PC-3 (cell line): ENCODE results near the gene OSBPL2. TPM values are rescaled to one million over a fixed set of nuclear protein-coding genes. Genes with fewer than 3 reads are reported as not detected.
A peak's percentile ranks its signal among the peaks of the same experiment; 100 is the strongest.

Experiments used
- ATAC-seq: fragments of 200-7000 bp; cut with Tn5 transposase; 2 replicates; pipeline ENCODE4 v1.9.1; 2020; ENCODE audit warnings: mild to moderate bottlenecking, moderate library complexity
- BruUV-seq: library from RNA; stranded (reverse); fragments of 400-500 nt; replicated peaks from 2 replicates; lab custom pipeline; 2021; lab: Mats Ljungman, UMichigan
- CTCF ChIA-PET: fragments of 300-600 bp; sonication (Branson Sonifier 250); formaldehyde crosslinking; loops from one replicate; lab custom pipeline; 2022; ENCODE audit warnings: antibody characterized with exemption; lab: Charles Lee
- POLR2A ChIA-PET: fragments of 300-600 bp; sonication (Branson Sonifier 250); formaldehyde crosslinking; loops from one replicate; lab custom pipeline; 2022; ENCODE audit warnings: antibody characterized with exemption; ENCODE audit not compliant: unreplicated experiment; lab: Charles Lee
- DNase-seq: peaks from one replicate; pipeline ENCODE4 v3.0.0-alpha.2; 2015
- H2AFZ ChIP-seq: fragments of 300-600 bp; sonication (generic); 2 replicates; pipeline ENCODE4 v1.6.0; 2016; ENCODE audit warnings: antibody characterized with exemption, low read length
- H3F3A ChIP-seq: fragments of 300-600 bp; sonication (generic); one replicate; pipeline ENCODE4 v1.6.0; 2017; ENCODE audit warnings: antibody characterized with exemption, low read length, control low read depth, mild to moderate bottlenecking; ENCODE audit not compliant: unreplicated experiment
- H3K27ac ChIP-seq: fragments of 300-600 bp; sonication (generic); 2 replicates; pipeline ENCODE4 v1.5.1; 2016; ENCODE audit warnings: mild to moderate bottlenecking, low read length
- H3K27me3 ChIP-seq: fragments of 300-600 bp; sonication (generic); 2 replicates; pipeline ENCODE4 v1.6.1; 2016; ENCODE audit warnings: low read length, mixed read lengths
- H3K36me3 ChIP-seq: fragments of 300-600 bp; sonication (generic); 2 replicates; pipeline ENCODE4 v1.6.1; 2016; ENCODE audit warnings: low read depth, mixed run types, low read length, mixed read lengths
- H3K4me1 ChIP-seq: fragments of 300-600 bp; sonication (generic); 2 replicates; pipeline ENCODE4 v1.5.1; 2016; ENCODE audit warnings: low read length; ENCODE audit not compliant: insufficient read depth
- H3K4me2 ChIP-seq: fragments of 300-600 bp; sonication (generic); 2 replicates; pipeline ENCODE4 v1.6.0; 2016; ENCODE audit warnings: low read length
- H3K4me3 ChIP-seq: fragments of 300-600 bp; sonication (generic); 2 replicates; pipeline ENCODE4 v1.5.1; 2016; ENCODE audit warnings: mild to moderate bottlenecking, low read length, mixed read lengths
- H3K79me2 ChIP-seq: fragments of 300-600 bp; sonication (generic); 2 replicates; pipeline ENCODE4 v1.6.1; 2017; ENCODE audit warnings: low read length, mixed read lengths
- H3K9ac ChIP-seq: fragments of 300-600 bp; sonication (generic); 2 replicates; pipeline ENCODE4 v1.6.0; 2016; ENCODE audit warnings: mild to moderate bottlenecking, low read length
- H3K9me2 ChIP-seq: fragments of 300-600 bp; sonication (generic); replicated peaks from 2 replicates; pipeline ENCODE4 v1.6.1; 2016; ENCODE audit warnings: mixed run types, low read length, mixed read lengths
- H3K9me3 ChIP-seq: fragments of 300-600 bp; sonication (generic); 2 replicates; pipeline ENCODE4 v1.6.1; 2016; ENCODE audit warnings: low read length, mixed read lengths
- H4K20me1 ChIP-seq: fragments of 300-600 bp; sonication (generic); 2 replicates; pipeline ENCODE4 v1.6.1; 2016; ENCODE audit warnings: low read length, mixed read lengths
- EZH2 ChIP-seq: fragments of 300-600 bp; sonication (generic); IDR thresholded peaks from one replicate; pipeline ENCODE4 v1.6.1; 2017; ENCODE audit warnings: antibody characterized with exemption, mild to moderate bottlenecking, low read length; ENCODE audit not compliant: unreplicated experiment
- EZH2phosphoT487 ChIP-seq: fragments of 300-600 bp; sonication (generic); IDR thresholded peaks from 2 replicates; pipeline ENCODE4 v1.6.1; 2018; ENCODE audit warnings: mild to moderate bottlenecking, antibody characterized with exemption, low read length, borderline replicate concordance
- intact Hi-C: fragments of 100-400 bp; cut with micrococcal nuclease; formaldehyde crosslinking; loops from 2 replicates; pipeline ENCODE4 v1.9.0; 2023
- total RNA-seq: library from RNA; depleted of rRNA; stranded (reverse); fragments of >200 nt; gene quantifications from 2 replicates; pipeline ENCODE4 v1.2.3, GENCODE V29; 2014
- TF ChIP-seq, protein P1 (sequence below): fragments of 300-600 bp; sonication (generic); conservative IDR thresholded peaks from 2 replicates; pipeline ENCODE4 v1.5.1; 2017; ENCODE audit warnings: antibody characterized with exemption, low read depth, mild to moderate bottlenecking, low read length

Gene OSBPL2
- total RNA-seq, 1 experiment from 2014 or later, result 39.7 TPM

DNA sequence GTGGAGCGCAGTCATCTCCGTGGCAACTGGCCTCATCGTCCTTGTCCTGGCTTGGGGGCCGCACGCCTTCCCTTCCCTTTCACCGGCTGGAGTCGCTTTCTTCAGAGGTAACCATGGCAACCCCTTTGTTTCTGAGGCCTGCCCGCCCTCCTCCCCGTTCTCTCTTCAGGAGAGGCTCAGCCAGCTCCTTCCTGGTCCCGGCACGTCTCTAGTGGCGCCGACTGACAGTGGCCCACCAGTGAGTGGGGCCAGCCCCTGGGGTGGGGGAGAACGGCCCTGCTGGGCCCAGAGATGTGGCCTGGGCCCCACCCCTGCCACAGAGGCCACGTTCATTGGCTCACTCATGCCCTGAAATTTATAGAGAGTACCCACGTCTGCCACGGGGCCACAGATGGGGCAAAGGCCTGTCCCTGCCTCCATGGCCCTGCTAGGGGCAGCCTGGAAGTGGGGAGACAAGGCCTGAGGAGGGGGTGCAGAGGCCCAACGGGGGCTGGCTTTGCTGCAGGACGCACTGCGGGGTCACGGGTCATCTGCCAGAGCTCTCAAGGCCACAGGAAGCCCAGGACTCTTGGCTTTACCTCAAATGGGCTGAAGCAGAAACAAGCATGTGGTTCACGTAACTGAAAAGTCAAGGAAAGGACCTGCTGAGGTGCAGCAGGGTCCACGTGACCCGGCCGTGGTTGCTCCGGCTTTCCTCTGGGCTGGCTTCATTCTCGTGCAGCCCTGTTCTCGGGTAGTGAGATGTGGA lies 1.4 kb upstream of the OSBPL2 start:
- no peak overlapping the region for H3K9ac ChIP-seq
- peaks cover 18% of the 10 kb centered on the region; the same call in 1 of the 2 replicates for H4K20me1 ChIP-seq
- H3K9me2 ChIP-seq, result no peaks in the 10 kb centered on the region
- H3K4me1 ChIP-seq, result peaks cover 35% of the 10 kb centered on the region
- H3K27ac ChIP-seq, result no peak overlapping the region
- H3F3A ChIP-seq, result no peaks in the 10 kb centered on the region
- peaks cover 33% of the 10 kb centered on the region for H3K79me2 ChIP-seq
- H3K4me3 ChIP-seq, result no peak overlapping the region
- ATAC-seq (no peak), DNase-seq (no peak)
- H2AFZ ChIP-seq, result no peak overlapping the region
- no peak overlapping the region for H3K4me2 ChIP-seq
- no TSS peak for BruUV-seq
- TF ChIP-seq EZH2 (no peak), EZH2phosphoT487 (no peak)
- TF ChIP-seq, protein P1, sequence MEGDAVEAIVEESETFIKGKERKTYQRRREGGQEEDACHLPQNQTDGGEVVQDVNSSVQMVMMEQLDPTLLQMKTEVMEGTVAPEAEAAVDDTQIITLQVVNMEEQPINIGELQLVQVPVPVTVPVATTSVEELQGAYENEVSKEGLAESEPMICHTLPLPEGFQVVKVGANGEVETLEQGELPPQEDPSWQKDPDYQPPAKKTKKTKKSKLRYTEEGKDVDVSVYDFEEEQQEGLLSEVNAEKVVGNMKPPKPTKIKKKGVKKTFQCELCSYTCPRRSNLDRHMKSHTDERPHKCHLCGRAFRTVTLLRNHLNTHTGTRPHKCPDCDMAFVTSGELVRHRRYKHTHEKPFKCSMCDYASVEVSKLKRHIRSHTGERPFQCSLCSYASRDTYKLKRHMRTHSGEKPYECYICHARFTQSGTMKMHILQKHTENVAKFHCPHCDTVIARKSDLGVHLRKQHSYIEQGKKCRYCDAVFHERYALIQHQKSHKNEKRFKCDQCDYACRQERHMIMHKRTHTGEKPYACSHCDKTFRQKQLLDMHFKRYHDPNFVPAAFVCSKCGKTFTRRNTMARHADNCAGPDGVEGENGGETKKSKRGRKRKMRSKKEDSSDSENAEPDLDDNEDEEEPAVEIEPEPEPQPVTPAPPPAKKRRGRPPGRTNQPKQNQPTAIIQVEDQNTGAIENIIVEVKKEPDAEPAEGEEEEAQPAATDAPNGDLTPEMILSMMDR, result no peak
- H3K27me3 ChIP-seq, result no peaks in the 10 kb centered on the region
- POLR2A ChIA-PET, result no interaction called here
- no peaks in the 10 kb centered on the region for H3K36me3 ChIP-seq
- intact Hi-C loops, result no loop called here
- no peaks in the 10 kb centered on the region for H3K9me3 ChIP-seq
- CTCF ChIA-PET, result no interaction called here

DNA sequence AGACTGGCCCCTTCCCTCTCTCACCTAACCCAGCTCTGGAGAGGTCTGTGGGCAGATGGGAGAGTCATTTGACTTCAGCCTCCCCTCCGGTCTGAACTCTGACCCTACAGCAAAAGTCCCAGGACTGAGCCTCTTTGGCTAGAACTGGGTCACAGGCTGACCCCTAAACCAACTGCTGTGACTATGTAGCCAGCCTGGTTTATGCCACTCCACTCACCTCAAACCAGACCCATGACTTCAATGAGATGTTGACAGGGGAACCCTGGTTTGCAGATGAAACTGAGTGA lies 864 bp upstream of the OSBPL2 start:
- TF ChIP-seq EZH2 (no peak), EZH2phosphoT487 (no peak)
- TF ChIP-seq, protein P1, result no peak
- BruUV-seq, result no TSS peak
- POLR2A ChIA-PET, result no interaction called here
- Histone ChIP-seq H3K4me1 (peaks cover 33% of the 10 kb centered on the region), H2AFZ (peak overlapping the region; percentile 57; the same call in 1 of the 2 replicates), H3F3A (no peaks in the 10 kb centered on the region), H3K36me3 (0 out of 2 replicates have a peak, but pooled peaks cover 3% of the 10 kb centered on the region), H3K9me3 (no peaks in the 10 kb centered on the region), H3K4me2 (peak overlapping the region; percentile 76; the same call in 1 of the 2 replicates), H3K27ac (no peak overlapping the region), H3K79me2 (peaks cover 38% of the 10 kb centered on the region), H4K20me1 (peaks cover 23% of the 10 kb centered on the region; the same call in 1 of the 2 replicates), H3K9ac (no peak overlapping the region), H3K9me2 (no peaks in the 10 kb centered on the region), H3K4me3 (no peak overlapping the region), H3K27me3 (no peaks in the 10 kb centered on the region)
- CTCF ChIA-PET, result no interaction called here
- intact Hi-C loops, result no loop called here
- DNase-seq (no peak), ATAC-seq (no peak)
